Femur (tissue), 1 donor: Measurements from ENCODE around the gene LNPEP.
A peak's percentile ranks its signal among the peaks of the same experiment; 100 is the strongest.
"Not testable (repeated sequence)": the region's sequence is repeated elsewhere in the genome, so short reads cannot be mapped to it uniquely, and the experiment has no call there.

ENCODE experiments used
- DNase-seq: peaks from one replicate; pipeline ENCODE4 v3.0.0-alpha.2; 2017

LNPEP gene

GRCh38 chr5:97070234-97070633 lies 134.4 kb downstream of the LNPEP start:
- no peak for DNase-seq

- DNase-seq = peak; percentile 71
Measured at GRCh38 chr5:97071101-97071500, 135.2 kb downstream of the LNPEP start.

- no peak for DNase-seq
Measured at GRCh38 chr5:97071993-97072392, 136.1 kb downstream of the LNPEP start.

- peak; percentile 66 for DNase-seq
Measured at GRCh38 chr5:97072696-97073095, 136.8 kb downstream of the LNPEP start.

GRCh38 chr5:97073420-97073819 lies 137.5 kb downstream of the LNPEP start:
- no peak for DNase-seq

- DNase-seq = no peak
Measured at GRCh38 chr5:97074859-97075489, 139.1 kb downstream of the LNPEP start.

GRCh38 chr5:97075649-97076048 lies 139.8 kb downstream of the LNPEP start:
- no peak for DNase-seq

GRCh38 chr5:97076098-97076497 lies 140.2 kb downstream of the LNPEP start:
- no peak for DNase-seq

GRCh38 chr5:97077246-97077645 lies 141.4 kb downstream of the LNPEP start:
- no peak for DNase-seq

- DNase-seq = no peak
Measured at GRCh38 chr5:97078958-97079743, 143.3 kb downstream of the LNPEP start.

GRCh38 chr5:97084782-97085458 lies 149.0 kb downstream of the LNPEP start:
- DNase-seq = not testable (repeated sequence)

GRCh38 chr5:97085459-97086181 lies 149.7 kb downstream of the LNPEP start:
- no peak for DNase-seq
